SK-MEL-5 (cell line): Measurements from ENCODE around the gene PDE4B. TPM values are rescaled to one million over a fixed set of nuclear protein-coding genes. Genes with fewer than 3 reads are reported as not detected.
A peak's percentile ranks its signal among the peaks of the same experiment; 100 is the strongest.

ENCODE experiments used
- DNase-seq: peaks from one replicate; pipeline ENCODE4 v3.0.0-alpha.2; 2016; ENCODE audit warnings: low read depth, low spot score
- in situ Hi-C: cut with HindIII; loops from 2 replicates; pipeline ENCODE4 v1.10.0; 2016; ENCODE audit warnings: low sequenced_read_pairs, high pct_unique_total_duplicates, low pct_unique_long_range_greater_than_20kb
- total RNA-seq: library from RNA; depleted of rRNA; stranded (reverse); fragments of >200 nt; shearing (Covaris generic); gene quantifications from 2 replicates; pipeline ENCODE4 v1.2.3, GENCODE V29; 2014

The PDE4B gene
- total RNA-seq, 1 experiment from 2014 or later: 26.1 TPM

GRCh38 chr1:65799601-65800000 is 6.9 kb downstream of the PDE4B start:
- DNase-seq: no peak
- in situ Hi-C loops: no loop called here

GRCh38 chr1:65804584-65804983 is 11.9 kb downstream of the PDE4B start:
- in situ Hi-C loops: no loop called here
- DNase-seq: no peak

GRCh38 chr1:65812065-65812464 is 19.4 kb downstream of the PDE4B start:
- in situ Hi-C loops: no loop called here

GRCh38 chr1:65813956-65814355 is 21.3 kb downstream of the PDE4B start:
- in situ Hi-C loops: no loop called here
- peak; percentile 17 for DNase-seq

More at GRCh38 chr1:65812065-65812464, 19.4 kb downstream of the PDE4B start:
- peak; percentile 30 for DNase-seq

- no peak for DNase-seq
- in situ Hi-C loops: no loop called here
Observed at GRCh38 chr1:65814752-65815151, 22.1 kb downstream of the PDE4B start.

- no peak for DNase-seq
- in situ Hi-C loops: no loop called here
Observed at GRCh38 chr1:65817891-65818290, 25.2 kb downstream of the PDE4B start.

GRCh38 chr1:65818966-65819365 is 26.3 kb downstream of the PDE4B start:
- no peak for DNase-seq
- in situ Hi-C loops: no loop called here

- DNase-seq: peak; percentile 44
- in situ Hi-C loops: no loop called here
Observed at GRCh38 chr1:65820983-65821382, 28.3 kb downstream of the PDE4B start.

- no peak for DNase-seq
- in situ Hi-C loops: no loop called here
Observed at GRCh38 chr1:65821386-65821785, 28.7 kb downstream of the PDE4B start.

GRCh38 chr1:65824103-65824502 is 31.4 kb downstream of the PDE4B start:
- no peak for DNase-seq
- in situ Hi-C loops: no loop called here

- no peak for DNase-seq
Observed at GRCh38 chr1:65825741-65826140, 33.0 kb downstream of the PDE4B start.

GRCh38 chr1:65826782-65827181 is 34.1 kb downstream of the PDE4B start:
- in situ Hi-C loops: no loop called here
- no peak for DNase-seq

More at GRCh38 chr1:65825741-65826140, 33.0 kb downstream of the PDE4B start:
- in situ Hi-C loops: no loop called here

- DNase-seq: no peak
- in situ Hi-C loops: no loop called here
Observed at GRCh38 chr1:65827346-65827745, 34.7 kb downstream of the PDE4B start.

- DNase-seq: no peak
- in situ Hi-C loops: no loop called here
Observed at GRCh38 chr1:65830306-65830705, 37.6 kb downstream of the PDE4B start.

GRCh38 chr1:65832296-65832695 is 39.6 kb downstream of the PDE4B start:
- in situ Hi-C loops: no loop called here
- no peak for DNase-seq

GRCh38 chr1:65836686-65837085 is 44.0 kb downstream of the PDE4B start:
- DNase-seq: peak; percentile 32
- in situ Hi-C loops: no loop called here

- in situ Hi-C loops: no loop called here
- DNase-seq: no peak
Observed at GRCh38 chr1:65840683-65841082, 48.0 kb downstream of the PDE4B start.

- in situ Hi-C loops: no loop called here
Observed at GRCh38 chr1:65844296-65844695, 51.6 kb downstream of the PDE4B start.

GRCh38 chr1:65844821-65845534 is 52.3 kb downstream of the PDE4B start:
- in situ Hi-C loops: no loop called here
- DNase-seq: no peak

More at GRCh38 chr1:65844296-65844695, 51.6 kb downstream of the PDE4B start:
- no peak for DNase-seq
